ENCODE measurements around the gene PREX1. TPM values are rescaled to one million over a fixed set of nuclear protein-coding genes. Genes with fewer than 3 reads are reported as not detected.

The PREX1 gene
- total RNA-seq, 2 donors from 2014 or later = 11.5 to 21.7 TPM

GRCh38 chr20:48681873-48682426 is 145.8 kb downstream of the PREX1 start:
- H3K4me3 ChIP-seq = no peak overlapping the region
- DNase-seq (ENCODE audit: low spot score) = no peak
- H3K27me3 ChIP-seq = no peaks in the 10 kb centered on the region
- no peak for TF ChIP-seq CTCF (IDR thresholded peaks at IDR 0.05)
- peaks cover 5% of the 10 kb centered on the region for H3K36me3 ChIP-seq
- H3K9me3 ChIP-seq = no peaks in the 10 kb centered on the region
- peak overlapping the region; percentile 54 to 59 for H3K27ac ChIP-seq
- H3K4me1 ChIP-seq = peaks cover 0 to 51% of the 10 kb centered on the region in 2 donors

- peaks cover 5% of the 10 kb centered on the region for H3K36me3 ChIP-seq
- no peak for DNase-seq (ENCODE audit: low spot score)
- no peaks in the 10 kb centered on the region for H3K27me3 ChIP-seq
- peaks cover 0 to 45% of the 10 kb centered on the region in 2 donors for H3K4me1 ChIP-seq
- no peaks in the 10 kb centered on the region for H3K9me3 ChIP-seq
- H3K4me3 ChIP-seq = no peak overlapping the region
- H3K27ac ChIP-seq = no peak overlapping the region
- TF ChIP-seq CTCF (IDR thresholded peaks at IDR 0.05) = no peak
These were observed 146.5 kb downstream of the PREX1 start for GRCh38 chr20:48681201-48681872.

GRCh38 chr20:48680650-48681049 is 147.1 kb downstream of the PREX1 start:
- H3K4me1 ChIP-seq = peaks cover 0 to 38% of the 10 kb centered on the region in 2 donors
- no peak for TF ChIP-seq CTCF (IDR thresholded peaks at IDR 0.05)
- peaks cover 5% of the 10 kb centered on the region for H3K36me3 ChIP-seq
- H3K27ac ChIP-seq = no peak overlapping the region
- DNase-seq (ENCODE audit: low spot score) = no peak
- H3K9me3 ChIP-seq = no peaks in the 10 kb centered on the region
- no peak overlapping the region for H3K4me3 ChIP-seq
- no peaks in the 10 kb centered on the region for H3K27me3 ChIP-seq

- peaks cover 0 to 28% of the 10 kb centered on the region in 2 donors for H3K4me1 ChIP-seq
- H3K9me3 ChIP-seq = no peaks in the 10 kb centered on the region
- H3K27ac ChIP-seq = no peak overlapping the region
- H3K4me3 ChIP-seq = no peak overlapping the region
- no peak for TF ChIP-seq CTCF (IDR thresholded peaks at IDR 0.05)
- DNase-seq (ENCODE audit: low spot score) = no peak
- no peaks in the 10 kb centered on the region for H3K27me3 ChIP-seq
- peaks cover 5% of the 10 kb centered on the region for H3K36me3 ChIP-seq
These were observed 148.2 kb downstream of the PREX1 start for GRCh38 chr20:48679599-48679998.

GRCh38 chr20:48679011-48679410 is 148.8 kb downstream of the PREX1 start:
- peaks cover 0 to 22% of the 10 kb centered on the region in 2 donors for H3K4me1 ChIP-seq
- H3K9me3 ChIP-seq = no peaks in the 10 kb centered on the region
- no peak overlapping the region for H3K4me3 ChIP-seq
- peaks cover 5% of the 10 kb centered on the region for H3K36me3 ChIP-seq
- H3K27me3 ChIP-seq = no peaks in the 10 kb centered on the region
- DNase-seq (ENCODE audit: low spot score) = no peak
- TF ChIP-seq CTCF (IDR thresholded peaks at IDR 0.05) = no peak
- no peak overlapping the region for H3K27ac ChIP-seq
